ENCODE measurements around the gene PPA1. TPM values are rescaled to one million over a fixed set of nuclear protein-coding genes. Genes with fewer than 3 reads are reported as not detected.
A peak's percentile ranks its signal among the peaks of the same experiment; 100 is the strongest.

PPA1 gene
- total RNA-seq, result 100 to 1,000 TPM in 2 of 3 donors, 10 to 100 TPM in 1; 86.9 to 174 (median 164) TPM

- H3K27me3 ChIP-seq, result no peaks in the 10 kb centered on the region
- H3K9me3 ChIP-seq, result no peaks in the 10 kb centered on the region
- intact Hi-C loops (cut with DNase I; ENCODE audit: low total_unique reads), result no loop called here
- H3K27ac ChIP-seq, result peak within 1 kb of the TSS; percentile 75 to 88
- TF ChIP-seq CTCF (IDR thresholded peaks at IDR 0.05), result peak in 2 of 3 donors; percentile 14 to 28
- TF ChIP-seq POLR2A (IDR thresholded peaks at IDR 0.05), result peak; percentile 77
- TF ChIP-seq POLR2AphosphoS5 (IDR thresholded peaks at IDR 0.05), result peak; percentile 72 to 78 (median 75)
- peak within 1 kb of the TSS; percentile 82 to 91 (median 86) for H3K4me3 ChIP-seq
- H3K4me1 ChIP-seq, result peaks cover 0 to 6% of the 10 kb centered on the region in 2 donors
- H3K36me3 ChIP-seq, result no peaks in the 10 kb centered on the region
- DNase-seq (ENCODE audit: low spot score in 2 of 2), result peak; percentile 97 to 98
Measured at GRCh38 chr10:70233109-70233938, at the start of gene PPA1. TSS of gene PPA1 (minus strand) at chr10:70233429. CDS start at chr10:70233327, 102 bp downstream.

GRCh38 chr10:70281609-70282008 is 48.4 kb upstream of the PPA1 start:
- Histone ChIP-seq H3K27ac (no peak overlapping the region), H3K36me3 (no peaks in the 10 kb centered on the region), H3K4me1 (no peaks in the 10 kb centered on the region), H3K4me3 (no peak overlapping the region), H3K9me3 (no peaks in the 10 kb centered on the region), H3K27me3 (peaks cover 7% of the 10 kb centered on the region in 2 donors)
- intact Hi-C loops (cut with DNase I; ENCODE audit: low total_unique reads), result loop anchor here (10.0 kb wide), 1 partner anchor 57 kb away; no protein-coding TSS in a partner anchor
- no peak for DNase-seq (ENCODE audit: low spot score in 2 of 2)
- TF ChIP-seq POLR2A (IDR thresholded peaks at IDR 0.05) (no peak), CTCF (IDR thresholded peaks at IDR 0.05) (no peak), POLR2AphosphoS5 (IDR thresholded peaks at IDR 0.05) (no peak)

- no peak for DNase-seq (ENCODE audit: low spot score in 2 of 2)
- intact Hi-C loops (cut with DNase I; ENCODE audit: low total_unique reads), result loop anchor here (10.0 kb wide), 1 partner anchor 55 kb away; no protein-coding TSS in a partner anchor
- Histone ChIP-seq H3K27ac (no peak overlapping the region), H3K4me1 (peaks cover 0 to under 1% of the 10 kb centered on the region in 2 donors), H3K36me3 (no peaks in the 10 kb centered on the region), H3K9me3 (no peaks in the 10 kb centered on the region), H3K4me3 (no peak overlapping the region), H3K27me3 (peaks cover 7% of the 10 kb centered on the region in 2 donors)
- TF ChIP-seq POLR2AphosphoS5 (IDR thresholded peaks at IDR 0.05) (no peak), POLR2A (IDR thresholded peaks at IDR 0.05) (no peak), CTCF (IDR thresholded peaks at IDR 0.05) (no peak)
Measured at GRCh38 chr10:70280099-70280498, 46.9 kb upstream of the PPA1 start.

GRCh38 chr10:70277396-70278030 is 44.3 kb upstream of the PPA1 start:
- TF ChIP-seq CTCF (IDR thresholded peaks at IDR 0.05) (no peak), POLR2AphosphoS5 (IDR thresholded peaks at IDR 0.05) (no peak), POLR2A (IDR thresholded peaks at IDR 0.05) (no peak)
- Histone ChIP-seq H3K27me3 (no peaks in the 10 kb centered on the region), H3K9me3 (no peaks in the 10 kb centered on the region), H3K36me3 (no peaks in the 10 kb centered on the region), H3K27ac (no peak overlapping the region), H3K4me3 (no peak overlapping the region), H3K4me1 (peaks cover 4 to 6% of the 10 kb centered on the region in 2 donors)
- DNase-seq (ENCODE audit: low spot score in 2 of 2), result no peak
- intact Hi-C loops (cut with DNase I; ENCODE audit: low total_unique reads), result no loop called here

GRCh38 chr10:70274643-70275042 is 41.4 kb upstream of the PPA1 start:
- no peaks in the 10 kb centered on the region for H3K36me3 ChIP-seq
- no peaks in the 10 kb centered on the region for H3K9me3 ChIP-seq
- peak in 1 of 2 donors; percentile 60 for DNase-seq (ENCODE audit: low spot score in 2 of 2)
- peaks cover 4 to 6% of the 10 kb centered on the region in 2 donors for H3K4me1 ChIP-seq
- no peaks in the 10 kb centered on the region for H3K27me3 ChIP-seq
- intact Hi-C loops (cut with DNase I; ENCODE audit: low total_unique reads), result no loop called here
- H3K27ac ChIP-seq, result peak overlapping the region; percentile 56 to 69
- no peak overlapping the region for H3K4me3 ChIP-seq
- no peak for TF ChIP-seq POLR2A (IDR thresholded peaks at IDR 0.05)
- TF ChIP-seq POLR2AphosphoS5 (IDR thresholded peaks at IDR 0.05), result peak in 1 of 3 donors; percentile 59

Data from breast epithelium (tissue), 4 donors.